GM23338 (cell line): ENCODE data around the gene SSR3. TPM values are rescaled to one million over a fixed set of nuclear protein-coding genes. Genes with fewer than 3 reads are reported as not detected.

ENCODE experiments used
- ATAC-seq: fragments of 200-7000 bp; cut with Tn5 transposase; 3 replicates; pipeline ENCODE4 v1.9.1; 2020
- DNase-seq: peaks from one replicate; pipeline ENCODE4 v3.0.0-alpha.2; 2015; ENCODE audit warnings: low spot score
- H2AFZ ChIP-seq: fragments of 200-600 bp; sonication (generic); 2 replicates; pipeline ENCODE4 v1.8.0; 2016; ENCODE audit warnings: antibody characterized with exemption, mild to moderate bottlenecking, moderate library complexity
- H3F3A ChIP-seq: fragments of 200-600 bp; sonication (generic); replicated peaks from 2 replicates; pipeline ENCODE4 v1.8.0; 2017; ENCODE audit warnings: antibody characterized with exemption, mixed run types, low read depth
- H3K27ac ChIP-seq: fragments of 200-600 bp; sonication (generic); 2 replicates; pipeline ENCODE4 v1.6.1; 2016; ENCODE audit warnings: low read depth
- H3K27me3 ChIP-seq: fragments of 200-600 bp; sonication (generic); 2 replicates; pipeline ENCODE4 v1.8.0; 2016; ENCODE audit warnings: mild to moderate bottlenecking, mixed run types, moderate library complexity; ENCODE audit not compliant: insufficient read depth
- H3K36me3 ChIP-seq: fragments of 200-600 bp; sonication (generic); 2 replicates; pipeline ENCODE4 v1.8.0; 2016; ENCODE audit warnings: mild to moderate bottlenecking; ENCODE audit not compliant: insufficient read depth
- H3K4me1 ChIP-seq: fragments of 200-600 bp; sonication (generic); 2 replicates; pipeline ENCODE4 v1.8.0; 2016; ENCODE audit warnings: mild to moderate bottlenecking, moderate library complexity; ENCODE audit not compliant: insufficient read depth
- H3K4me2 ChIP-seq: fragments of 200-600 bp; sonication (generic); 2 replicates; pipeline ENCODE4 v1.7.1; 2017; ENCODE audit warnings: mixed run types
- H3K4me3 ChIP-seq: fragments of 200-600 bp; sonication (generic); 2 replicates; pipeline ENCODE4 v1.6.1; 2016; ENCODE audit warnings: mixed run types
- H3K79me2 ChIP-seq: fragments of 200-600 bp; sonication (generic); replicated peaks from 2 replicates; pipeline ENCODE4 v1.8.0; 2017; ENCODE audit warnings: mild to moderate bottlenecking; ENCODE audit not compliant: insufficient read depth
- H3K9me2 ChIP-seq: fragments of 200-600 bp; sonication (generic); 2 replicates; pipeline ENCODE4 v1.8.0; 2017; ENCODE audit not compliant: insufficient read depth
- H4K20me1 ChIP-seq: fragments of 200-600 bp; sonication (generic); replicated peaks from 2 replicates; pipeline ENCODE4 v1.8.0; 2017; ENCODE audit warnings: mild to moderate bottlenecking; ENCODE audit not compliant: insufficient read depth
- H3K27ac Mint-ChIP-seq: 2 replicates; pipeline ENCODE4 v1.8.0; 2020; ENCODE audit warnings: inconsistent platforms, mild to moderate bottlenecking, moderate library complexity, mixed read lengths
- H3K27me3 Mint-ChIP-seq: 3 replicates; pipeline ENCODE4 v1.8.0; 2022; ENCODE audit warnings: low read depth, mild to moderate bottlenecking, moderate library complexity, mixed read lengths, inconsistent platforms; ENCODE audit not compliant: insufficient read depth, poor library complexity
- H3K36me3 Mint-ChIP-seq: 3 replicates; pipeline ENCODE4 v1.8.0; 2021; ENCODE audit warnings: low read depth, mild to moderate bottlenecking, inconsistent platforms, moderate library complexity, mixed read lengths
- H3K4me1 Mint-ChIP-seq: 3 replicates; pipeline ENCODE4 v1.8.0; 2020; ENCODE audit warnings: mild to moderate bottlenecking, inconsistent platforms, mixed read lengths
- H3K4me3 Mint-ChIP-seq: 3 replicates; pipeline ENCODE4 v1.8.0; 2021; ENCODE audit warnings: moderate library complexity, mild to moderate bottlenecking, inconsistent platforms, mixed read lengths
- H3K9me3 Mint-ChIP-seq: 3 replicates; pipeline ENCODE4 v1.8.0; 2020; ENCODE audit warnings: moderate library complexity, mild to moderate bottlenecking, inconsistent platforms, mixed read lengths
- CREB1 ChIP-seq: fragments of 250-450 bp; sonication (Bioruptor Pico); IDR thresholded peaks from 2 replicates; pipeline ENCODE4 v1.5.0; 2020; ENCODE audit warnings: low read depth, mild to moderate bottlenecking, moderate library complexity
- EZH2phosphoT487 ChIP-seq: fragments of 200-600 bp; sonication (generic); IDR thresholded peaks from one replicate; pipeline ENCODE4 v1.8.1; 2018; ENCODE audit warnings: antibody characterized with exemption; ENCODE audit not compliant: unreplicated experiment
- JUNB ChIP-seq: IDR thresholded peaks from one replicate; pipeline ENCODE4 v1.6.1; 2016; ENCODE audit warnings: antibody characterized with exemption; ENCODE audit not compliant: unreplicated experiment
- ZNF331 ChIP-seq: fragments of 250-450 bp; sonication (Bioruptor Pico); IDR thresholded peaks from 2 replicates; pipeline ENCODE4 v1.5.0; 2020; ENCODE audit warnings: low read depth, mild to moderate bottlenecking, moderate library complexity
- polyA plus RNA-seq: library from polyadenylated mRNA; unstranded; fragments of >200 nt; fragmentation: Nextera tagmentation; extraction: Ambion mirVana; gene quantifications from 2 replicates; pipeline ENCODE4 v1.2.1, GENCODE V29; 2016
- total RNA-seq: library from RNA; depleted of rRNA; stranded (reverse); fragments of >200 nt; shearing (Covaris generic); gene quantifications from 2 replicates; pipeline ENCODE4 v1.2.3, GENCODE V29; 2014
- TF ChIP-seq, protein P1 (sequence below): IDR thresholded peaks from one replicate; pipeline ENCODE4 v1.6.1; 2018; ENCODE audit warnings: antibody characterized with exemption; ENCODE audit not compliant: unreplicated experiment

The SSR3 gene
- total and polyA plus RNA-seq, 2 experiments from 2014 or later: 143 to 173 TPM

DNA sequence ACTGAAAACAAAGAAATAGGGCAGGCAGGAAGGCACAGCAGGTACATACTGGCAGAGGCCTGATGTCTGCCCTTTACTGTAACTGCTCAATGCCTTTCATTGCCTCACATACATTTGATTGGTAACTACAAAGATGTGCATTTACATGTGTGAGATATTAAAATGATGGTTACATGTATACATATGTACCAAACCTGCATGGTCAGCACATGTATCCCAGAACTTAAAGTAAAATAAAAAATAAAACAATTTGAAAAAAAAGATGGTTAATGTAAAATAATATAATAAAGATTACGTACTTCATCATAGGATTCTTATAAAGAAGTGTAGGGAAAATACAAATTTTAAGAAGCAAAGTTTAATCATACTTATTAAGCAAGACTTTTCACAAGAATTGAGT lies 15.1 kb downstream of the SSR3 start:
- H3K4me1 Mint-ChIP-seq: peaks cover 11% of the 10 kb centered on the region

DNA sequence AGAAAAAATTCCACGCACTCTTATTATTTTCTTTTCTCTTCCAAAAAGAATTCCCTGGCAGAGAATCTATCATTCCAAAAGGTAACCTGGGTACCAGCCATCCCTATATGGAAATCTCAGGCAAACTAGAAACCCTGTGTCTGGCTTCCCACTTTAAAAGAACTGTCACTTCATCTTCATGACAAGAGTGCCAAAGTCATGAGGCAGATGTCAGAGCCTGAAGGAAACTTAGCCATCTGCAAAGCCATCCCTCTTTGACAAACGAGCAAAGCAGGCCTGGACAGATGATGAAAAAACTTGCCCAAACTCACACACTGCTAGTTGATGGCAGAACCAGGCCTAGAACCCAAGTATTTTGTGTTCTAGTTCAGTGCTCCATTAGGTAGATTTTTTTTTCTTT lies 15.9 kb downstream of the SSR3 start:
- ATAC-seq (no peak), DNase-seq (no peak)
- TF ChIP-seq CREB1 (CRISPR knock-in tag): no peak
- no peak overlapping the region for H2AFZ ChIP-seq
- H3K79me2 ChIP-seq: no peaks in the 10 kb centered on the region
- Mint-ChIP-seq H3K4me3 (no peak overlapping the region), H3K27me3 (peaks cover 4% of the 10 kb centered on the region), H3K36me3 (peaks cover 44% of the 10 kb centered on the region), H3K9me3 (no peaks in the 10 kb centered on the region), H3K27ac (no peak overlapping the region), H3K4me1 (peaks cover 19% of the 10 kb centered on the region)
- no peaks in the 10 kb centered on the region for H3K9me2 ChIP-seq
- H3K4me1 ChIP-seq: peaks cover under 1% of the 10 kb centered on the region; the same call in 1 of the 2 replicates
- H3K4me2 ChIP-seq: no peak overlapping the region
- H3F3A ChIP-seq: no peaks in the 10 kb centered on the region
- no peak overlapping the region for H3K4me3 ChIP-seq
- H3K27me3 ChIP-seq: no peaks in the 10 kb centered on the region
- peaks cover 29% of the 10 kb centered on the region for H3K36me3 ChIP-seq
- no peak overlapping the region for H3K27ac ChIP-seq
- H4K20me1 ChIP-seq: peaks cover 7% of the 10 kb centered on the region; the same call in 1 of the 2 replicates

More for the DNA sequence above, 15.1 kb downstream of the SSR3 start:
- Histone ChIP-seq H4K20me1 (peaks cover 11% of the 10 kb centered on the region), H3K79me2 (0 out of 2 replicates have a peak, but pooled peaks cover 6% of the 10 kb centered on the region), H3K4me3 (no peak overlapping the region), H3K27ac (no peak overlapping the region), H3K9me2 (no peaks in the 10 kb centered on the region), H2AFZ (no peak overlapping the region), H3K27me3 (no peaks in the 10 kb centered on the region), H3K4me1 (no peaks in the 10 kb centered on the region; the same call in 1 of the 2 replicates), H3F3A (no peaks in the 10 kb centered on the region), H3K36me3 (peaks cover 36% of the 10 kb centered on the region), H3K4me2 (no peak overlapping the region)
- H3K27me3 Mint-ChIP-seq: no peaks in the 10 kb centered on the region
- peaks cover 51% of the 10 kb centered on the region for H3K36me3 Mint-ChIP-seq
- DNase-seq (no peak), ATAC-seq (no peak)
- H3K9me3 Mint-ChIP-seq: no peaks in the 10 kb centered on the region
- TF ChIP-seq, protein P1, sequence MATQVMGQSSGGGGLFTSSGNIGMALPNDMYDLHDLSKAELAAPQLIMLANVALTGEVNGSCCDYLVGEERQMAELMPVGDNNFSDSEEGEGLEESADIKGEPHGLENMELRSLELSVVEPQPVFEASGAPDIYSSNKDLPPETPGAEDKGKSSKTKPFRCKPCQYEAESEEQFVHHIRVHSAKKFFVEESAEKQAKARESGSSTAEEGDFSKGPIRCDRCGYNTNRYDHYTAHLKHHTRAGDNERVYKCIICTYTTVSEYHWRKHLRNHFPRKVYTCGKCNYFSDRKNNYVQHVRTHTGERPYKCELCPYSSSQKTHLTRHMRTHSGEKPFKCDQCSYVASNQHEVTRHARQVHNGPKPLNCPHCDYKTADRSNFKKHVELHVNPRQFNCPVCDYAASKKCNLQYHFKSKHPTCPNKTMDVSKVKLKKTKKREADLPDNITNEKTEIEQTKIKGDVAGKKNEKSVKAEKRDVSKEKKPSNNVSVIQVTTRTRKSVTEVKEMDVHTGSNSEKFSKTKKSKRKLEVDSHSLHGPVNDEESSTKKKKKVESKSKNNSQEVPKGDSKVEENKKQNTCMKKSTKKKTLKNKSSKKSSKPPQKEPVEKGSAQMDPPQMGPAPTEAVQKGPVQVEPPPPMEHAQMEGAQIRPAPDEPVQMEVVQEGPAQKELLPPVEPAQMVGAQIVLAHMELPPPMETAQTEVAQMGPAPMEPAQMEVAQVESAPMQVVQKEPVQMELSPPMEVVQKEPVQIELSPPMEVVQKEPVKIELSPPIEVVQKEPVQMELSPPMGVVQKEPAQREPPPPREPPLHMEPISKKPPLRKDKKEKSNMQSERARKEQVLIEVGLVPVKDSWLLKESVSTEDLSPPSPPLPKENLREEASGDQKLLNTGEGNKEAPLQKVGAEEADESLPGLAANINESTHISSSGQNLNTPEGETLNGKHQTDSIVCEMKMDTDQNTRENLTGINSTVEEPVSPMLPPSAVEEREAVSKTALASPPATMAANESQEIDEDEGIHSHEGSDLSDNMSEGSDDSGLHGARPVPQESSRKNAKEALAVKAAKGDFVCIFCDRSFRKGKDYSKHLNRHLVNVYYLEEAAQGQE: no peak
- TF ChIP-seq CREB1 (CRISPR knock-in tag): no peak
- TF ChIP-seq ZNF331 (CRISPR knock-in tag): no peak
- TF ChIP-seq JUNB: no peak
- no peak for TF ChIP-seq EZH2phosphoT487
- no peak overlapping the region for H3K27ac Mint-ChIP-seq
- no peak overlapping the region for H3K4me3 Mint-ChIP-seq
